Thymus (tissue), 11 donors: ENCODE data around the gene ADRA2B. TPM values are rescaled to one million over a fixed set of nuclear protein-coding genes. Genes with fewer than 3 reads are reported as not detected.

ENCODE experiments used
- DNase-seq, 9 donors: peaks; one replicate each; pipeline ENCODE4 v3.0.0-alpha.2; 2013; ENCODE audit warnings: low spot score in 9 of 9, low read depth in 6 of 9, missing footprints in 1 of 9
- H3K27ac ChIP-seq, 2 donors: one replicate each; pipeline ENCODE4 v1.5.1; 2013; ENCODE audit warnings: control low read depth in 1 of 2, low read depth in 1 of 2, low read length in 1 of 2, mild to moderate bottlenecking in 1 of 2, moderate library complexity in 1 of 2
- H3K27me3 ChIP-seq, 2 donors: one replicate each; pipeline ENCODE4 v1.5.1; 2013; ENCODE audit warnings: low read length in 1 of 2; ENCODE audit not compliant: control insufficient read depth in 2 of 2, insufficient read depth in 1 of 2
- H3K36me3 ChIP-seq, 2 donors: one replicate each; pipeline ENCODE4 v1.5.1; 2013; ENCODE audit warnings: low read length in 1 of 2, mild to moderate bottlenecking in 1 of 2, moderate library complexity in 1 of 2; ENCODE audit not compliant: control insufficient read depth in 2 of 2, insufficient read depth in 2 of 2
- H3K4me1 ChIP-seq, 2 donors: one replicate each; pipeline ENCODE4 v1.5.1; 2013; ENCODE audit warnings: low read length in 2 of 2; ENCODE audit not compliant: control insufficient read depth in 2 of 2, insufficient read depth in 2 of 2
- H3K4me3 ChIP-seq, 2 donors: one replicate each; pipeline ENCODE4 v1.5.1; 2013; ENCODE audit warnings: low read length in 2 of 2, control low read depth in 1 of 2, mild to moderate bottlenecking in 1 of 2
- H3K9me3 ChIP-seq, 2 donors: one replicate each; pipeline ENCODE4 v1.5.1; 2013; ENCODE audit warnings: low read length in 1 of 2, mild to moderate bottlenecking in 1 of 2; ENCODE audit not compliant: control insufficient read depth in 2 of 2, insufficient read depth in 1 of 2
- WGBS: extraction: QIAGEN DNeasy Blood & Tissue Kit; methylation state at CpG from one replicate; pipeline ENCODE4 v1.1.7; 2013; 5-methylcytosine and 5-hydroxymethylcytosine counted together
- polyA plus RNA-seq: library from polyadenylated mRNA; stranded (reverse); fragments of 200-250 nt; gene quantifications from one replicate; pipeline ENCODE4 v1.2.3, GENCODE V29; 2013
- total RNA-seq: library from RNA; stranded (reverse); fragments of 120-200 nt; gene quantifications from one replicate; pipeline ENCODE4 v1.2.4, GENCODE V29; 2013
- donor health status: healthy.

ADRA2B gene
- total and polyA plus RNA-seq, 2 donors: 0.28 to 0.52 TPM

- Histone ChIP-seq H3K36me3 (peaks cover 0 to 3% of the 10 kb centered on the region in 2 donors), H3K27ac (no peak overlapping the region), H3K9me3 (no peaks in the 10 kb centered on the region), H3K4me1 (peaks cover 0 to 7% of the 10 kb centered on the region in 2 donors), H3K27me3 (peaks cover 2 to 29% of the 10 kb centered on the region in 2 donors), H3K4me3 (no peak overlapping the region)
- 96% methylated on average over 5 of the region's 5 CpGs for WGBS
- DNase-seq: no peak
Observed at GRCh38 chr2:96122391-96122790, 6.0 kb upstream of the ADRA2B start.

DNA sequence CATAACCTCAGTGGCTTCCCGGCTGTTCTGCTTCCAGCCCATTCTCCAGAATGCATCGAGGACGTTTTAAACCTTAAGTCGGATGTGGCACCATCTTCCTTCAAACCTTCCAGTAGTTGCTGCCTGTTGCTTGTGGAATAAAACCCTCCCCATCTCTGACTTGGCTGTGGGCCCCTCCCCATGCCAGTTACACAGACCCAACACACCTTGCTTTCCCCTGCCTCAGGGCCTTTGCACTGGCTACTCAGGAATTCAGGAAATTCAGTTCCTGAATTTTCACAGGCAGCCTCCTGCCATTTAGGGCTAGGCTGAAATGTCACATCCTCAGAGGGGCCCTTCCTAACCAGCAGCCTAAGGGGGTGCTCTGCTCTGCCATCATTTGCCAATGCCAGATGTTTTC is 5.0 kb upstream of the ADRA2B start:
- peaks cover 3 to 36% of the 10 kb centered on the region in 2 donors for H3K27me3 ChIP-seq
- DNase-seq: no peak
- peaks cover 0 to 3% of the 10 kb centered on the region in 2 donors for H3K36me3 ChIP-seq
- no peak overlapping the region for H3K4me3 ChIP-seq
- H3K9me3 ChIP-seq: no peaks in the 10 kb centered on the region
- H3K27ac ChIP-seq: no peak overlapping the region
- H3K4me1 ChIP-seq: peaks cover 0 to 11% of the 10 kb centered on the region in 2 donors
- WGBS: 97% methylated on average over 4 of the region's 4 CpGs

DNA sequence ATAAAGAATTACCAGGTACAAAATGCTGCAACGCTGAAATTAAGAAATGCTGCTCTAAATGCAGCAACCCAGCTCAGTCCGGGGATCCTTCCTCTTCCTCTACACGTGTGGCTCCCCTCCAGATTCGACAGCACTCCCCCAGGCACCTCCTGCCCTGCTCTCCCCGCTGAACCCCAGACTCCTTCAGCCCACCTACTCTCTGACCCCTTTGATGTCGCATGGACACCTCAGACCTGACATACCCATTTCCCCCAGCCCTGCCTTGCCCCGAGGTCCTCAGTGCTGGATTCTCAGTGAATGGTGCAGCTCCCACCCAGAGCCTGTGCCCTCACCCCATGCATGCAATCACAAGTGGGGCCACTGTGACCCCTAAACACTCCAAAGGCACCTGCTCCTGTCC is 4.6 kb upstream of the ADRA2B start:
- peaks cover 6 to 40% of the 10 kb centered on the region in 2 donors for H3K27me3 ChIP-seq
- peaks cover 0 to under 1% of the 10 kb centered on the region in 2 donors for H3K9me3 ChIP-seq
- no peak for DNase-seq
- 48% methylated on average over 7 of the region's 7 CpGs for WGBS
- H3K4me1 ChIP-seq: peaks cover 0 to 11% of the 10 kb centered on the region in 2 donors
- H3K4me3 ChIP-seq: no peak overlapping the region
- peaks cover 0 to 3% of the 10 kb centered on the region in 2 donors for H3K36me3 ChIP-seq
- H3K27ac ChIP-seq: no peak overlapping the region

DNA sequence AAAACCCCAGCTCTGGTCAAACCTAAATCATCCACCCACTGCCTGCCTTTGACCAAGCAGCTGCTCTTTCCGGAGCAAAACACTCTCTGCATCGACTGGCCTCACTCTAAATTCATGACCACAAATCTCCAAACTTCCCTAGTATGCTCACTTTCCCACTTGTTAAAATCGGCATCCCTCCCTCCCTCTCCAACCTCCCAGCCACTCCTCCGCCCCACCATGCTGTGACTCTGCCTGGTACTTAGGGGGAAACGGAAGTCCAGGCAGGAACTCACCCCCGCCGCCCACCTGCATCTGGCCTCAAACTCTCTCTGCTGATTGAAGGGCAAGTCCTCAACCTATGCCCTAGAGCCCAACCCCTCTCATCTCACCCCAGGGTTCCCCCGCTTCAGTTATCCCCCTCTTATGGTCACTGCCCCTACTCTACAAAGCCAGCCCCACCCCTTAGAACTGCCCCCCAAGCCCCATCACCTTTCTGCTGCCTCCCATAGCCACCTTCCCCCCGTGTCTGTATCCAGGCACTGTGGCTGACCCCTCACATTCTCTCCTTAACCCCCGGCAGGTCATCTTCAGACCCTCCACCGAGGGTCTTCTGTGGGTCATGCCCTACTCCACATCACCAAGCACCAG is 3.8 kb upstream of the ADRA2B start:
- no peak for DNase-seq
- no peak overlapping the region for H3K27ac ChIP-seq
- H3K27me3 ChIP-seq: peaks cover 14 to 48% of the 10 kb centered on the region in 2 donors
- H3K36me3 ChIP-seq: peaks cover 0 to 3% of the 10 kb centered on the region in 2 donors
- peaks cover 0 to 11% of the 10 kb centered on the region in 2 donors for H3K4me1 ChIP-seq
- no peak overlapping the region for H3K4me3 ChIP-seq
- peaks cover 6 to 9% of the 10 kb centered on the region in 2 donors for H3K9me3 ChIP-seq
- 24% methylated on average over 11 of the region's 11 CpGs for WGBS

GRCh38 chr2:96119389-96119751 is 3.0 kb upstream of the ADRA2B start:
- Histone ChIP-seq H3K36me3 (no peaks in the 10 kb centered on the region), H3K4me1 (peaks cover 0 to 11% of the 10 kb centered on the region in 2 donors), H3K4me3 (no peak overlapping the region), H3K9me3 (peaks cover 6 to 12% of the 10 kb centered on the region in 2 donors), H3K27ac (no peak overlapping the region), H3K27me3 (peaks cover 20 to 56% of the 10 kb centered on the region in 2 donors)
- WGBS: 98% methylated on average over 5 of the region's 5 CpGs
- DNase-seq: no peak

- H3K9me3 ChIP-seq: peaks cover 6 to 12% of the 10 kb centered on the region in 2 donors
- H3K27me3 ChIP-seq: peaks cover 21 to 60% of the 10 kb centered on the region in 2 donors
- WGBS: 98% methylated on average over 13 of the region's 13 CpGs
- H3K4me3 ChIP-seq: no peak overlapping the region
- H3K27ac ChIP-seq: no peak overlapping the region
- DNase-seq: no peak
- H3K36me3 ChIP-seq: no peaks in the 10 kb centered on the region
- H3K4me1 ChIP-seq: peaks cover 0 to 11% of the 10 kb centered on the region in 2 donors
Observed at GRCh38 chr2:96118698-96119388, 2.5 kb upstream of the ADRA2B start.

GRCh38 chr2:96117701-96118588 is 1.6 kb upstream of the ADRA2B start:
- no peak for DNase-seq
- whole genome bisulfite sequencing: 63% methylated on average over 17 of the region's 17 CpGs
- Histone ChIP-seq H3K36me3 (no peaks in the 10 kb centered on the region), H3K4me1 (peaks cover 0 to 11% of the 10 kb centered on the region in 2 donors), H3K9me3 (peaks cover 6 to 12% of the 10 kb centered on the region in 2 donors), H3K27ac (no peak overlapping the region), H3K4me3 (no peak overlapping the region), H3K27me3 (peaks cover 21 to 66% of the 10 kb centered on the region in 2 donors)

GRCh38 chr2:96116879-96117533 is 635 bp upstream of the ADRA2B start:
- peaks cover 0 to 11% of the 10 kb centered on the region in 2 donors for H3K4me1 ChIP-seq
- DNase-seq: peak in 8 of 9 donors; percentile 9 to 73 (median 55)
- WGBS: 3% methylated on average over 62 of the region's 62 CpGs
- H3K4me3 ChIP-seq: peak overlapping the region in 1 of 2 donors; percentile 63
- H3K9me3 ChIP-seq: peaks cover 6 to 12% of the 10 kb centered on the region in 2 donors
- H3K27ac ChIP-seq: no peak overlapping the region
- peaks cover 21 to 74% of the 10 kb centered on the region in 2 donors for H3K27me3 ChIP-seq
- H3K36me3 ChIP-seq: no peaks in the 10 kb centered on the region
